GM18511 (cell line): ENCODE data around the gene TBL3.

Source experiments
- ATAC-seq: cut with Tn5 transposase; IDR thresholded peaks from one replicate; pipeline ENCODE4 v1.9.1; 2021; ENCODE audit warnings: mild to moderate bottlenecking, moderate library complexity; ENCODE audit not compliant: unreplicated experiment

TBL3 gene

DNA sequence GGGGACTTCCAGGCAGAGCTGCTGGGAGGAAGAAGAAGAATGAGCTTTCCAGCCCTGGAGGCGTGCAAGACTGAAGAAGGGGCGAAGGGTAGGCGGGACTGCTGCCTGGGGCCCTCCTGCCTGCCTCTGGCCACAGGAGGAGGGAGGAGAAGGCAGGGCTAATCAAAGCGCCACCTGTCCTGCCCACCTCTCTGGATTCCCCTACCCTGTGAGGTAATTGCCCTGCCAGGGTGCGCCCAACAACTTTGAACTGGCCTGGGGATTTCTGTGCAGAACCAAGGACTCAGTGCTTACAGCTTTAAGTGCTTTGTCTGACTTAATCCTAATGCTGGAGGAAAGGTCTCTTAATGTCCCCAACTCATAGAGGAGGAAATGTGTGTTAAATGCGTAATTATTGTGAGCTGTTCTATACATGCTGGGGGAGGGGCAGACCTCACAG lies 9.6 kb downstream of the TBL3 start, which contains the start of gene NOXO1:
TSS of gene NOXO1 (minus strand) at position 72 of the 439 bp plus-strand sequence. CDS start 290 bp downstream, outside the sequence.
- no peak for ATAC-seq

DNA sequence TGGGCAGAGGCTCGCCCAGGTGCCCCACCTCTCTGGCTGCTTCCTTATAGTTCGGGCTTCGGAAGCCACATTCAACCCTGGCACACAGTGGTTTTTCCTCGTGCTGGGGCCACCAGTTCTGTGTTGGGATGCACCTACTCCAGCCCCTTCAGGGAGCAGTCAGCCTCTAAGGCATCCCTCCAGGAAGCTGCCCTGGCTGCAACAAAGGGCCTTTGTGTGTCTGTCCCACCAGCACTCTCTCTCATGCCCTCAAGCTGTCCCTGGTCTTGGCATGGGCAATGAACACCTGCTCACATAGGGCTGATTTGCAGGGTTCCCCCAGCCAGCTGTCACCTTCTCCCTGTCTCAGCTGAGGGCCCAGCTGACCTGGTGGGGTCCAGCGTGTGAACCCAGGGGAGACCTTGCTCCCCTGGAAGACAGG lies 10.2 kb downstream of the TBL3 start:
- no peak for ATAC-seq

DNA sequence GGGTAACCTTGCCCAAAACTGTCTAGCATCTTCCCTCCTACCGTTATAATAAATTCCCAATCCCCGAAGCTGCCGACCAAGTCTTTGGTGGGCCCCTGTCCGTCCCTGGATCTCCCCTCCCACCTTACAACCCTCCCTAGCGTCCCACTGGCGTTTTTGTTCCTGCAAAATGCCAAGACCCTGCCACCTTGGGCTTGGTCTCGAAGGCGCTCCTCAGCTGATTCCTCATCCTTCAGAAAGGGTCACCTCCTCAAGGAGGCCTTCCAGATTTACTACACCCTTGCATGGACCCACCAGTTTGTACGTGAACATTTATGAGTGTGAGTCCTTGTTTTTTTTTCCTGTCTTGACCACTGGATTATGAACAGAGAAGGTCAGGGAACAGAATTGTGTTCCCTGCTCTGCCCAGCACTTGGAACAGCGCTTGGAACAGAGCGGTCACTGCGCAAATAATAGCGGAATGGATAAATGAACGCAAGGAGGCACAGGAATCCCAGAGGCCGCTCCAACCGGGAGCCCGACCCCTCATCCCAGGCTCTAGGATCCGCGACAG lies 11.2 kb downstream of the TBL3 start:
- ATAC-seq: no peak

DNA sequence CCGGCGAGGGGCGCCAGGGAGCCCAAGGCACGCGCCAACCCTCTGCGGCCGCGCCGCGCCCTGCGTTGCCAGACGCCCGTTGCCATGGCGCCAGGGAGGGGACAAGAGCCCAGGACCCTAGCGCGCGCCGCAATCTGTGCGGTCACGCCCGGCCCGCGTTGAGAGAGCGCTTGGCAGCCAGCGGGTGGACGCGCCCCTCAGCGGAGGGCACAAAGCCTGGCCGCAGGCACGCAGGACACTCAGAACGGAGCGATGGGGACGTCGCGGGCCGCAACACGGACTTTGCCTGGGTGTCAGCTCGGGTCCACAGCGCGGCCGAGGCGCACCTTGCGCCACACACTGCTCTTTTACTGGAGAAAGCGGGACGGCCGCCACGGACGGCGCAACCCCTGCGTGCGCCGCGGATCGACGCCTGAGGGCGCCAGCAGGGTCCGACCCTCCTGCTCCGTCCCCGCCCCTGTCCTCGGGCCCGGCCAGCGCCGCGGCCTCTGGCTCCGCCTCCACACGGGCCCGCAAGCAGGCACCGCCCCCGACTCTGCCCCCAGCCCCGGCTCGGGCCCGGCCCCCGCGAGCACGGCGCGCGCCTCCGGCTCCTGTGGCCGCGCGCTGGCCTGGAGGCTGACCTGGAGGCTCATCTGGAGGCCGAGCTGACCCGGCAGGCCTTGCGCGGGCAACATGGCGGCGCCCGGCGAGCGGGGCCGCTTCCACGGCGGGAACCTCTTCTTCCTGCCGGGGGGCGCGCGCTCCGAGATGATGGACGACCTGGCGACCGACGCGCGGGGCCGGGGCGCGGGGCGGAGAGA lies 11.9 kb downstream of the TBL3 start, which contains the start of gene GFER:
TSS of gene GFER (plus strand) at position 650 of the 803 bp plus-strand sequence. CDS start at position 676, 26 bp downstream.
- ATAC-seq: peak; percentile 80

DNA sequence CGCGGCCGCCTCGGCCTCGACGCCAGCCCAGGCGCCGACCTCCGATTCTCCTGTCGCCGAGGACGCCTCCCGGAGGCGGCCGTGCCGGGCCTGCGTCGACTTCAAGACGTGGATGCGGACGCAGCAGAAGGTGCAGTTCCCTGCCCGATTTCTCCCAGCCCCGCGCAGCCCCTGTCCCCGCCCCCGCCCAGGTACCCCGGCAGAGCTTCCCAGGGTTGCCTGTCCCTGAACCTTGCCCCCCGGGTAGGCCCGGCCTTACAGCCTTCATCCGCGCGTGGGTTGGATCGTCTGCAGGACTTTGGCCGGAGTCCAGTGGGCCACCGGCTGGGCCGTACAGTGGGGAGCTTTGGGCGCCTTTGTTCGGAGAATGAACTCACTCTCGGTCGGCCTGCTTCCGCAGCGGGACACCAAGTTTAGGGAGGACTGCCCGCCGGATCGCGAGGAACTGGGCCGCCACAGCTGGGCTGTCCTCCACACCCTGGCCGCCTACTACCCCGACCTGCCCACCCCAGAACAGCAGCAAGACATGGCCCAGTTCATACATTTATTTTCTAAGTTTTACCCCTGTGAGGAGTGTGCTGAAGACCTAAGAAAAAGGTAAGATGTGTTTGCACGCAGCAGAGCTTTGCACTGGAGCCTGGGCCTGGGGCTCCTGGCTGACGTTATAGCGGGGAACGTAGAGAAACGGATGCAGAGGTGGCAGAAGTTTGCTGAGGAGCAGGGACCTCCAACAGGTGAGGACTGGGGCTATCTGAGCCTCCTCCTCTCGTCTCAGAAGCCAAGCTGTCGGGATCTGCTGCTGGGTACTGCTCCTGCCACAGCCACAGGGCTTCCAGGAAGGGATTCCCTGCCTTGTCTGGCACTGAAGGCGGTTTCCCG lies 12.7 kb downstream of the TBL3 start:
- ATAC-seq: peak; percentile 9

DNA sequence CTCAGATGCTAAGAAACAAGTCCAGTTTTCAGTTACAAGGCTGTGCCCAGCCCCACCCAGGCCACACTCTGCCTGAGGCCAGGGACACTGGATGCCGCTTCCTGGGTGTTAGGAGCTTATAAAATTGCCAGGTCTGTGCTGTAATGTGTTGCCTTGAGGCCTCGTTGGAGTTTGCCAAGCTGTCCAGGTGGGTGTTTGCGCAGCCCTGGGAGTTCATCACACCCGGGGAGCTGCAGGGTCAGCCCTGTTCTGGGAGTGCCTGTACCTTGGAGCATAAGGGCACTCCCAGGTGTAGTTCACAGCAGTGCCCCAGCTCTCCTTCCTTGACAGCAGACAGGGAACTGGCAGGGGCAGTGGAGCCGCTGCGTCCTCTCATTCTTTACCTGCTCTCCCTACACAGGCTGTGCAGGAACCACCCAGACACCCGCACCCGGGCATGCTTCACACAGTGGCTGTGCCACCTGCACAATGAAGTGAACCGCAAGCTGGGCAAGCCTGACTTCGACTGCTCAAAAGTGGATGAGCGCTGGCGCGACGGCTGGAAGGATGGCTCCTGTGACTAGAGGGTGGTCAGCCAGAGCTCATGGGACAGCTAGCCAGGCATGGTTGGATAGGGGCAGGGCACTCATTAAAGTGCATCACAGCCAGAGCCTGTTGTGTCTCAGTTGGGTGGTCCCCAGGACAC lies 13.8 kb downstream of the TBL3 start:
- ATAC-seq: no peak

DNA sequence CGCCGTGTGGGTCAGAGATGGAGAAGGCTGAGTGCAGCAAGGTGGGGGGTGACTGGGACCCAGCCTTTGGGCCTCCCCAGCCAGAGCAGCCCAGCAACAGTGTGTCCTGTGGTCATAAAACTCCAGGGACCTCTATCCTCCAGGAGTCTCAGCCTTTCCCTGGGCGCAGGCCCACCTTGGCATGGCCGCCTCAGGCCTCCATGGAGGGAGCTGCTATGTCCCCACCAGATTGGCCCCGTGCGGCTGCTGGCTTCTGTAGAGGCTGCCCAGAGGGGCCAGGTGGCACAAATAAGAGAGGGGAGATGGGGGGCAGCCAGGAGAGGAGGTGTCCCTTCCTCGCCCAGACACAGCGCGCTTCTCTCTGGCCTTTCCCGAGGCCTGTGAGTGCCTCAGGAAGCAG lies 15.3 kb downstream of the TBL3 start:
- no peak for ATAC-seq

DNA sequence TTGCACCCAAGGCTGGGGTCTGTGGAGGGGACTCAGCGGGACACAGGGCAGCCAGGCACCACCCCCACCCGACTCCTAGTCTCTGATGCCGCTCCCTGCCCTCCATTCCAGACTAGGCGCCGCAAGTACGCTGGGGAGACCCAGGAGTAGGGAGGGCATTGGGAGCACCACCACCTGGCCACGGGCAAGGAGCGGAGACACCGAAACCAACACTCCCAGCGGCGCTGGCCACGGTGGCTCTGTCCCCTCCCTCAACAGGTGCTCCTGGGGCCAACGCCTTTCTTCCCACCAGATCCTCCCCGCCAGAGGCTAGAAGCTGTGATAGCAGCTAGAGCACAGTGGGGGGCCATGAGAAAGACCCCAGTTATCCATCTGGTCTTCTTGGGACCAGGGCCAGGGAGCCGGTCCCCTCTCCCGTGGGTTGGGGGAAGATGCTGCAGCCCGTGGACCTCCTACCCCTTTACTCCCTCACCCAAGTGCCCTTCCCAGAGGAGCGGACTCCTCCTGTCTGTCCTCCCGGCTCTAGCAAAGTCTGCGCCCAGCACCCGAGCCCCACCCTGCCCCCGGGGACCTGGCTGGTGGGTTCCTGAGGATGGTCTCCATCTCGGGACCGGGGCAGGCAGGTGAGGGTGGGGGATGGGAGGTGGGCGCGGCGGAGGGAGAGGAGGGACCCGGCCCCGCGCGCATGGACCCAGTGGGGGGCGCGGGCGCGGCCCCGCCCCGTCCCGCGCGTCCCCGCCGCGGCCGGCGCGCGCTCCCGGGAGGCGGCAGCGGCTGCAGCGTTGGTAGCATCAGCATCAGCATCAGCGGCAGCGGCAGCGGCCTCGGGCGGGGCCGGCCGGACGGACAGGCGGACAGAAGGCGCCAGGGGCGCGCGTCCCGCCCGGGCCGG lies 17.6 kb downstream of the TBL3 start, which contains the start of gene SYNGR3:
TSS of gene SYNGR3 (plus strand) at position 762 of the 892 bp plus-strand sequence. CDS start 133 bp downstream, outside the sequence.
- no peak for ATAC-seq

DNA sequence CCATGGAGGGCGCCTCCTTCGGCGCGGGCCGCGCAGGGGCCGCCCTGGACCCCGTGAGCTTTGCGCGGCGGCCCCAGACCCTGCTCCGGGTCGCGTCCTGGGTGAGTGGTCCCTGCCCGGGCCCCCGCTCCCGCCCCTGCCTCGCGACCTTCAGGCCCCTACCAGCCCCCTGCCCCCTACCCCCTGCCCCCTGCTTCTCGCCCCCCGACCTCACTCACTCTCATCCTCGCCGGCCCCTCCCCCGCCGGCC lies 18.2 kb downstream of the TBL3 start:
- ATAC-seq: no peak

DNA sequence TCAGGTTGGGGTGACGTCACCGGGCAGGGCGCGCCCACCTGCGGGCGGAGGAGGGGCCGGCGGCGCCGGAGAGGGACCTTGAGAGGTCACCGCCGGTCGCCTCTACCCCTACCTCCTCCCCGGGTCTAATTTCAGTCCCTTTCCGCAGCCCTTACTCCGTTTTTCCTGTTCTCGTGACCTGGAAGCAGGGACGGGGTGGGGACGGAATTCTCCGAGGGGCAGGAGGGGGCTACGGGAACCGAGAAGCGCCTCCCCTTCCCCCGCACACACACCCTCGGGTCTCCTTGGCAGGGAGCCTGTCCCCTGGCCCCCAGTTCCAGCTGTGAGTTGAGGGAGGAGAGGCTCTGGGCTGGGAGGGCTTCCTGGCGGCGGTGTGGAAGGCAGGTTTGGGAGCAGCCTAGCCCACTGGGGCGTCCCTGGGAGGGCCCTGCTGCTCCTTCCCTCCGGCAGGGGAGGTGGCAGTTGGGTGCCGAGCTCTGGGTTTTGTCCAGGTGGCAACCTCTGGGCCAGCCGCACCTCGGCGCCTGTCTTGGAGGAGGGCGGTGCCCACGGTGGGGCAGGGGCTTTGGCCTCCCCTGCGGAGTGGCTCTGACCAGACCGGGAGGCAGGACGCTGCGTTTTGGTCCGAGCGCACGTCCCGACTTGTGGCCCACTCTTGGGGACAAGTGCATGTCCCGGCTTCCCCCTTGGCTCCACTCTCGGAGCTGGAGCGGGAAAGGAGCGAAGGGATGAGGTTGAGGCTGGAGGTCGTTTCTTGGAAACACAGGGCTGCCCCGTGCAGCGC lies 18.7 kb downstream of the TBL3 start:
- ATAC-seq: peak; percentile 10

DNA sequence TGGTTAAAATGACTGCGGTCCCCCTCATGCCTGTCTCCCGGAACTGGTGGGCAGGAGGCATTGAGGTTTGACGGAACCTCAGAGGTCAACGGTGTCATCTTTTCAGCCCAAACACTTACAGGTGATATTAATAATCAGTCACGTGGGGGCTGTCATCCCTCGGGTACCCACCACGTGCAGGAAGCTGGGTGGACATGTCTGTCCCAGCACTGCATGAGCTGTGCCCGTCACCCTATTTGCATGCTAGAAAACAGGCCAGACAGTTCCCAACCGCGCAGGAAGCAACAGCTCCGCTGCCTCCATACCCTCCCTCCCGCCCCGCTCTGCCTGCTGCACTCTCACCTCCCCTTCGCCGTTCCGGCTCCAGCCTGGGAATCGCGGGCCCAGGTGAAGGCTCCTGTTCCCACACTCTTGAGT lies 19.3 kb downstream of the TBL3 start:
- peak; percentile 49 for ATAC-seq

DNA sequence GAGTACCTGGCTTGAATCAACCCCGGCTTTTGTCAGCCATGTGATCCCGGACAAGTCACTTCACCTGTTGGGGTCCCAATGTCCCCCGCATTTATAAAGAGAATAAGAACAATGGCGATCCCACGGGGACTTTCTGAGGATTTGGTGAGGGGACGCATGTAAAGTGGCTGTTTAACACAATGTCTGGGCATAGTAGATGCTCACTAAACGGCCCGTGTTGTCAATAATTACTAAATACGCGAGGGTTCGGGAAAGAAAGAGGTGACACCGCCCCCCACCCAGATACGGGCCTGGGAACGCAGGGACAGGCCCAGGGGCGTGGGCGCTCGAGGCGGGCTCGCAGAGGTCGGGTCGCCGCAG lies 19.7 kb downstream of the TBL3 start:
- ATAC-seq: no peak

DNA sequence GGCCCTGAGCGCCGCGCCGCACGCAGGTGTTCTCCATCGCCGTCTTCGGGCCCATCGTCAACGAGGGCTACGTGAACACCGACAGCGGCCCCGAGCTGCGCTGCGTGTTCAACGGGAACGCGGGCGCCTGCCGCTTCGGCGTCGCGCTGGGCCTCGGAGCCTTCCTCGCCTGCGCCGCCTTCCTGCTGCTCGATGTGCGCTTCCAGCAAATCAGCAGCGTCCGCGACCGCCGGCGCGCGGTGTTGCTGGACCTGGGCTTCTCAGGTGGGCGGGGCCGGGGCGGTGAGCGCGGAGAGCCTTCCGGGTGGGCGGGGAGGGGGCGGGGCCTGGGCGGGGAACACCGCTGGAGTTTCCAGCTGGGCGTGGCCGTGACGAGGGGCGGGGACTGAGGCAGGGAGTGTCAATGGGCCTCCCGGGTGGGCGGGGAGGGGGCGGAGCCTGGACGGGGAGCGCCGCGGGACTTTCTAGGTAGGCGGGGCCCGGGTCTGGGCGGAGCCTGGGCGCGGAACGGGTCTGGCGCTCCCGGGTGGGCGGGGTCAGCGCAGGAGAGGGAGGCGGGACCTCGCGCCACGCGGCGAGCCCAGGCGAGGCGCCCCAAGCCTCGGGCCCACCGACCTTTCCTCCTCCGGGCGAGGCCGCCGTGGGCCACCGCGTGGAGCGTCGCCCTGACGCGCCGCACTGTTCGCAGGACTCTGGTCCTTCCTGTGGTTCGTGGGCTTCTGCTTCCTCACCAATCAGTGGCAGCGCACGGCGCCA lies 20.3 kb downstream of the TBL3 start:
- peak; percentile 47 for ATAC-seq

DNA sequence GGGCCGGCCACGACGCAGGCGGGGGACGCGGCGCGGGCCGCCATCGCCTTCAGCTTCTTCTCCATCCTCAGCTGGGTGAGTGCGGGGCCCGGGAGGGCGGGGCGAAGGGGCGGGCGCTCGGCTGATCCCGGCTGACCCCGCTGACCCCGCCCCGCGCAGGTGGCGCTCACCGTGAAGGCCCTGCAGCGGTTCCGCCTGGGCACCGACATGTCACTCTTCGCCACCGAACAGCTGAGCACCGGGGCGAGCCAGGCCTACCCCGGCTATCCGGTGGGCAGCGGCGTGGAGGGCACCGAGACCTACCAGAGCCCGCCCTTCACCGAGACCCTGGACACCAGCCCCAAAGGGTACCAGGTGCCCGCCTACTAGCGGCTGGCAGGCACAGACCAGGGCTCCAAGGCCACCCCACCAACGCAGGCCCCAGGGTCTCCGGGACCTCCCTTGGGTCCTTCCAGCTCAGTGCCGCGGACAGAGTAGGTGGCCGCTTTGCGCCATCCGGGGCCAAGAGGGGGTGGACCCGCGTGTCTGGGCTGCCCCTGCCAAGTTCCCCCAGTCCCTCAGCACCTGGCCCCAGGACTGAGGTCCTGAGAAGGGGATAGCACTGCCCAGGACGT lies 21.0 kb downstream of the TBL3 start:
- ATAC-seq: no peak

DNA sequence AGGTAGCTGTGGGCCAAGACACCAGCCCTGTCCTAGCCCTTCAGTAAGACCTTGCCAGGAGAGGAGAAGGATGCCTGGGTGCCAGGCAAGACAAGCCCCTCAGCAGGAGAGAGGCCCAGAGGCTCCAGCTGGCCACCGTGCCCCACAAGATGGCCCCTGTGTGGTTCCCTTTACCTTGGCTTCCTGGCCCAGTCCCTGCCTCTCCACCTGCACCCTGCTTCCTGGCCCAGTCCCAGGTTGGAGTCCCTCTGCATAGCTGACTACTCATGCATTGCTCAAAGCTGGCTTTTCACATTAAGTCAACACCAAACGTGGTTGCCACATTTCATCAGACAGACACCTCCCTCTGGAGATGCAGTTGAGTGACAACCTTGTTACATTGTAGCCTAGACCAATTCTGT lies 21.9 kb downstream of the TBL3 start:
- no peak for ATAC-seq

DNA sequence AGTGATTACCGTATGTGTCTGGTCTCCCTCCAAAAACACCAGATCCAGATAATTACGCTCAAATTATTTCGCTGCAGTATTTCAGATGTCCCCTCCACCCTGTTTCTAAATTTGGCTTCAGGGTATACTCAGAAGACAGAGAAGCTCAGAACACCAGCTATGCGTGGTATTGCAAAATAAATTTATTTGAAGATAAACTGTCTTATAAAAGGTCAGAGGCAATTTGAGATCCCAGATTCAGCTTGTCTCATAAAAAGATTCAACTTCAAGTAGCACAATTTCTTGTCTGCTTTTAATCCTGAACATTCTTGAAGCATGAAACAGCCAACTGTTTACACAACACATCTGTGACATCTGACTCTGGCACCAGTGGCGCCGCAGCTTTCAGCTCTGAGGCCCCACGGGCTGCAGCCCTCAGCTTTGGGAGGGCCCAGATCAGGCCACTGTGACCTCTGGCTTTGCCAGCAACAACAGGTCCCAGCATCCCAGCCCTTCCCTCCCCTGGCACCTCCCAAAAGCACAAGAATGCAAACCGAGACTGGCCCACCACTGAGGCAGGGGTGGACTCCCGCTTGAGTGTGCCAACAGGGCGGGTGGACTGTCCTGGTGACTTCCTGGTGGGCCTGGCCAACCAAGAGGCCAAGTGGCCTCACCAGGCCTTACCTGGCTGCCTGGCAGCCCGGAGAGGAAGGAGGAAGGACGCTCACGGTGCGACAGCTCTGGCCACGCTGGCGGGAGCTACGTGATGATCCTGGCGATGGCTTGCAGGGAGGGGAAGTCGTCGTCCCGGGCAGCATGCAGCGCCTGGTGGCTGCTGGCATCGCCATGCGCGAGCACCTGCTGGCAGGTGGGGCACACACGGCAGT lies 25.9 kb downstream of the TBL3 start:
- no peak for ATAC-seq

DNA sequence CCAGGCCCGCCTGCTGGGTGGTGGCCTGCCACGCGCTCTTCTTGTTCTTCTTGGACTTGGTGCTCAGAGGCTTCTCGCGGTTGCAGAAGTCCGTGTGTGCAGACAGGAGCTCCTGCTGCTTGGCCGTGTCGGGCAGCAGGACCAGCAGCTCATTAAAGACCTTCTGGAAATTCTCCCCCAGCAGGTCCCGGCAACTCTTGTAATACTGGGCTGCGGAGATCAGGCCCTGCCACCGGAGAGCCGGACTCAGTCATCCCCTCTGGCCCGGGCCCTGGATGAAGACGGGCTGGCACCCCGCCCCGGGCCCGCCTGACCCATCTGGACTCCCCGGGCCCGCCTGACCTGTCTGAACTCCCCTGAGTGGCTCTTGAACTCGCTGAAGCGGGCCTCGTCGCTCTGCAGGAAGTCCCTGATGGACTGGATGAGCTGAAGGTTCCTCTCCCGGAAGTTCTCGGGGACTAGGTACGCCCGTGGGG lies 26.5 kb downstream of the TBL3 start:
- no peak for ATAC-seq
